GM12891 (cell line): ENCODE results near the gene HIRA. TPM values are rescaled to one million over a fixed set of nuclear protein-coding genes. Genes with fewer than 3 reads are reported as not detected.

Source experiments
- DNase-seq: peaks from one replicate; pipeline ENCODE4 v3.0.0; 2011; ENCODE audit warnings: low spot score; ENCODE audit not compliant: insufficient read length
- FAIRE-seq: peaks from 2 replicates; lab custom pipeline; 2011; peaks lifted over from hg19 to GRCh38; lab: Jason Lieb, UNC
- PAX5 ChIP-seq: IDR thresholded peaks from 2 replicates; pipeline ENCODE4 v1.6.1; 2011; ENCODE audit warnings: low read length, moderate library complexity, mild to moderate bottlenecking; ENCODE audit not compliant: insufficient read depth, severe bottlenecking
- POLR2A ChIP-seq: IDR thresholded peaks from 2 replicates; pipeline ENCODE4 v1.6.1; 2011; ENCODE audit warnings: low read depth, low read length, control low read depth
- POLR2AphosphoS5 ChIP-seq: IDR thresholded peaks from 2 replicates; pipeline ENCODE4 v1.6.1; 2011; ENCODE audit warnings: low read depth, low read length, control low read depth
- POU2F2 ChIP-seq: IDR thresholded peaks from 2 replicates; pipeline ENCODE4 v1.6.1; 2011; ENCODE audit warnings: low read depth, mild to moderate bottlenecking, control low read depth, low read length, moderate library complexity
- SPI1 ChIP-seq: IDR thresholded peaks from 2 replicates; pipeline ENCODE4 v1.6.1; 2011; ENCODE audit warnings: low read depth, low read length, control low read depth
- TAF1 ChIP-seq: IDR thresholded peaks from 2 replicates; pipeline ENCODE4 v1.6.1; 2011; ENCODE audit warnings: low read depth, low read length, control low read depth
- polyA plus RNA-seq: library from polyadenylated mRNA; unstranded; fragments of >200 nt; gene quantifications from one replicate; pipeline ENCODE4 v1.2.1, GENCODE V29; 2012; ENCODE audit warnings: low read depth, missing spikeins, inconsistent platforms; ENCODE audit not compliant: missing spikeins

HIRA gene, protein sequence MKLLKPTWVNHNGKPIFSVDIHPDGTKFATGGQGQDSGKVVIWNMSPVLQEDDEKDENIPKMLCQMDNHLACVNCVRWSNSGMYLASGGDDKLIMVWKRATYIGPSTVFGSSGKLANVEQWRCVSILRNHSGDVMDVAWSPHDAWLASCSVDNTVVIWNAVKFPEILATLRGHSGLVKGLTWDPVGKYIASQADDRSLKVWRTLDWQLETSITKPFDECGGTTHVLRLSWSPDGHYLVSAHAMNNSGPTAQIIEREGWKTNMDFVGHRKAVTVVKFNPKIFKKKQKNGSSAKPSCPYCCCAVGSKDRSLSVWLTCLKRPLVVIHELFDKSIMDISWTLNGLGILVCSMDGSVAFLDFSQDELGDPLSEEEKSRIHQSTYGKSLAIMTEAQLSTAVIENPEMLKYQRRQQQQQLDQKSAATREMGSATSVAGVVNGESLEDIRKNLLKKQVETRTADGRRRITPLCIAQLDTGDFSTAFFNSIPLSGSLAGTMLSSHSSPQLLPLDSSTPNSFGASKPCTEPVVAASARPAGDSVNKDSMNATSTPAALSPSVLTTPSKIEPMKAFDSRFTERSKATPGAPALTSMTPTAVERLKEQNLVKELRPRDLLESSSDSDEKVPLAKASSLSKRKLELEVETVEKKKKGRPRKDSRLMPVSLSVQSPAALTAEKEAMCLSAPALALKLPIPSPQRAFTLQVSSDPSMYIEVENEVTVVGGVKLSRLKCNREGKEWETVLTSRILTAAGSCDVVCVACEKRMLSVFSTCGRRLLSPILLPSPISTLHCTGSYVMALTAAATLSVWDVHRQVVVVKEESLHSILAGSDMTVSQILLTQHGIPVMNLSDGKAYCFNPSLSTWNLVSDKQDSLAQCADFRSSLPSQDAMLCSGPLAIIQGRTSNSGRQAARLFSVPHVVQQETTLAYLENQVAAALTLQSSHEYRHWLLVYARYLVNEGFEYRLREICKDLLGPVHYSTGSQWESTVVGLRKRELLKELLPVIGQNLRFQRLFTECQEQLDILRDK
- polyA plus RNA-seq: 11.0 TPM

- TF ChIP-seq TAF1 (peak; percentile 81), PAX5 (no peak), SPI1 (no peak)
- peak; percentile 73 for DNase-seq
- FAIRE-seq: peak; percentile 79
Observed at GRCh38 chr22:19431649-19432132, at the start of gene HIRA. Gene HIRA (minus strand): TSS chr22:19431733. CDS start chr22:19431476, 257 bp downstream.

GRCh38 chr22:19480789-19481188 is 49.3 kb upstream of the HIRA start:
- FAIRE-seq: no peak
- DNase-seq: no peak
- TF ChIP-seq POU2F2 (no peak), POLR2AphosphoS5 (no peak), POLR2A (no peak)

DNA sequence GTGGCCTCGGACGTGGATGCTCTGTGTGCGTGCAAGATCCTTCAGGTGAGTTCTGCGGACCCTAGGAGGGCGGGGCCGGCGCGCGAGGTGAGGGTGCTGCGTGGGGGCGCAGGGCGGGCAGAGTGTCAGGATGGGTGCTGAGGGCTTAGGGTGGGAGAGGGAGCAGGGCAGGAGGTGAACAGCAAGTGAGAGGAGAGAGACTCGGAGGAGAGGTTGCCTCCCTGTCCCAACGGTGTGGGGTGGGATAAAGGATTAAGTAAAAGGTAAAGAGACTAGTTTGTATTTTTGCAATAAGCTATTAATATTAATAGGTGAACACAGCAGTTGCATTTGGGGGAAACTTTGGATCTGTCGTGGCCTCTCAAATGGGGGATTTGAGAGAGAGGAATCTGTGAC is 48.6 kb upstream of the HIRA start:
- FAIRE-seq (no peak), DNase-seq (no peak)
- no peak for TF ChIP-seq PAX5

- peak; percentile 95 for DNase-seq
- peak; percentile 89 for FAIRE-seq
- TF ChIP-seq SPI1: no peak
- no peak for TF ChIP-seq POLR2A
- TF ChIP-seq PAX5: no peak
- no peak for TF ChIP-seq POLR2AphosphoS5
- no peak for TF ChIP-seq POU2F2
- no peak; the same call in 1 of the 2 replicates for TF ChIP-seq TAF1
Observed at GRCh38 chr22:19479355-19480172, 48.0 kb upstream of the HIRA start, which contains the start of gene CDC45. Gene CDC45 (plus strand): TSS chr22:19479920. CDS start chr22:19479969, 49 bp downstream.

DNA sequence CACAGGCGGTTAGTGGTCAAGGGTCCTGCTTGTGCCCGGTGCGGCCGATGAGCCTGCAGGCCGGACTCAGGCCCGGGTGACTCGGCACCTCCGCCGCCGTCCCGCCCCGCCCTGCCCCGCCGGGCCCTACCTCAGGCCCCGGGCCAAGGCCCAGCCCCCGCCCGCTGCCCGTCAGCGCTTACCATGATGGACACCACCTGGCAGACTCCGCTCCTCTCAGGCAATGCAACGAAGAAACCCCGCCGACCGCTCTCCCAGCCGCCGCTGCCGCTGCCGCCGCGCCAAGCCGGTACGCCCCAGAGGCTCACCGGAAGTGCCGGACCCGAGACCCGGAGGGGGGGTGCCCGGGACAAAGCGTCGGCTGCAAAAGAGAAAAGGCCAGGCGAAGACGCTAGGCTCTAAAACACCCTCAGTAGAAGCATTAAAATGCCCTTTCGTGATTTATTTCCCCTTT is 47.4 kb upstream of the HIRA start, which contains the start of gene UFD1:
Gene UFD1 (minus strand): TSS at position 293 of the 454 bp plus-strand sequence. CDS start 108 bp downstream, at position 185.
- FAIRE-seq (no peak), DNase-seq (peak; percentile 79)
- TF ChIP-seq POLR2AphosphoS5 (peak; percentile 58; the same call in 1 of the 2 replicates), TAF1 (peak; percentile 46; the same call in 1 of the 2 replicates), PAX5 (no peak), POU2F2 (0 out of 2 replicates have a peak, but pooled peaks have one; percentile 23), SPI1 (no peak), POLR2A (peak; percentile 67)

- DNase-seq (no peak), FAIRE-seq (peak; percentile 57)
- no peak for TF ChIP-seq PAX5
- TF ChIP-seq POLR2A: no peak
- no peak for TF ChIP-seq SPI1
- no peak for TF ChIP-seq TAF1
- no peak for TF ChIP-seq POLR2AphosphoS5
- no peak for TF ChIP-seq POU2F2
Observed at GRCh38 chr22:19478045-19478900, 46.7 kb upstream of the HIRA start.

DNA sequence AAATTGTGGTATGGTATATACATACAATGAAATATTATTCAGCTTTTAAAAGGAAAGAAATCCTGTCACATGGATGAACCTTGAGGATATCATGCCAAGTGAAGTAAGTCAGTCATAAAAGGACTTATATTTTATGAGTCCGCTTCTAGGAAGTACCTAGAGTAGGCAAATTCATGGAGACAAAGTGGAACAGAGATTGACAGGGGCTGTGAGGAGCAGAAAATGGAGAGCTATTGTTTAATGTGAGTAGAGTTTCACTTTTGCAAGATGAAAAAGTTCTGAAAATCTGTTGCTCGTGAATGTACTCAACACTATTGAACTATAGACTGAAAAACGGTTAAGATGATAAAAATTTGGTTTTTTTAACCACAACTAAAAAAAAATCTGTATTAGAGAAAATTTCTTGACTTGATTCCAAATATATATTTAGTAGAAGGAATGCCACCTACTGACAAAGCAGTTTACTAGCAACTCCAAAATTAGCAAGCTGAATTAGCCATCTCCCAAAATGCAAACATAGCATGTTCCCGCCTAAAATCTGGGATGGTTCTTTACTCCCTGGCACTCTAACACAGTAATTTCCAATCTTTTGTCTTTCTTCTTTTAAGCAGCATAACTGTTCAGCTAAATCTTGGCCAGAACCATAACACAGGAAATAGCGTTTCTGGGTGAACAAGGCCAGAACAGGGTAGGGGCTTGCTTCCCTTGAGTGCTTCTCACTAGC is 46.0 kb upstream of the HIRA start:
- peak; percentile 64 for FAIRE-seq
- TF ChIP-seq SPI1 (no peak), TAF1 (no peak), POLR2A (no peak), POU2F2 (no peak), POLR2AphosphoS5 (no peak), PAX5 (no peak)
- no peak for DNase-seq

DNA sequence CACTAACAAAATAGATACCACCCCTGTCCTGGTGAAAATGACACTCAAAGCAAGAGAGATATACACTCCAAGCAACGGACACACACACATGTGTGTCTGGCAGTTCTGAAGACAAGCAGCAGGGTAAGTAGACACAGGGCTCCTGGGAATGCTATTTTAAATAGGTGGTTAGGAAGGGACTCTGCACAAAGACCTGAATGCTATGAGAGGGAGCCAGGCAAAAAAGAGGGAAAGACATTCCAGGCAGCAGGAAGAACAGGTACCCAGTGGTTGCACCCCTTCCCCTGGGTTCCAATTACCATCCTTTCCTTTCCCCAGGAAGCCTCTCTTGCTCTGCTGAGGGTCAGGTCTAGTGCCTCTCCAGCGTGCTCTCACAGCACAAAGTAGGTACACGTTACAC is 44.5 kb upstream of the HIRA start:
- DNase-seq (no peak), FAIRE-seq (no peak)
- TF ChIP-seq PAX5 (no peak), SPI1 (no peak), POLR2AphosphoS5 (no peak), TAF1 (no peak), POU2F2 (no peak), POLR2A (no peak)
